IPS DF 4.7 (cell line): Measurements from ENCODE around the gene MPO.

ENCODE experiments used
- DNase-seq: peaks from one replicate; pipeline ENCODE4 v3.0.0-alpha.2; 2013; ENCODE audit warnings: low spot score; ENCODE audit errors: extremely low read depth

Gene MPO

DNA sequence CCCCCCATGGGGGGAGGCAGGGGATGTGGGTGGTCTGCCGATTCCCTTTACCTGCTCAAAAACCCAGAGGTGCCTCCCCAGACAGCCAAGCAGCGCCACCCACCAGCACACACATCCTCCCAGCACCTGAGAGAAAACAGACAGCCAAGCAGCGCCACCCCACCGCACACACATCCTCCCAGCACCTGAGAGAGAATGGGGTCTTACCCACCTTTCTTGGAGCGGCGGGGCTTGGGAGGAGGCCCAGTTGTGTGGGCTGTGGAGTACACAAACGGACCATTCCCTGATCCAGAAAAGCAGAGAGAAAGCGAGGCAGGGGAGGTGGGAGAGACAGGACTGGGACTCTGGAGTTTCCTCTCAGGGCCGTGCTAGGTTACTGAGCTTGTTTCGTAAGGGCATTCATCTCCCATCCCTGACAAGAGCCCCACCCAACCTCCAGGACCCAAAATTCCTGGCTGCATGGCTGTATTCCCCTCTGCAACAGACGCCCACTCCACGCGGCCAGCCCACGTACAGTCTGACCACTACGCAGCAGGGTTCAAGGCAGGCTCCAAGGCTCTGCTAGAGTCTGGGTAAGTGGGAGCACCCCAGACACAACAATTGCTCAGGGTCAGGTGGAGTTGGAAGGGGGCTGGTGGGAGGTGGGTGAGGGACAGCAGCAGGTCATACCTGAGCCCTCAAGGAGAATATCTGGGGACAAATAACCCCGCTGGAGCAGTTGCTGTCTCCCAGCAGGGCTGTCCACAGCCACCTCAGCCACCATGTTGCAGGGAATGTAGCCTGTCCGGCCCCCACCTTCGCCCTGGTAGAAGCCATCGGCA lies 25.6 kb upstream of the MPO start:
- no peak for DNase-seq

DNA sequence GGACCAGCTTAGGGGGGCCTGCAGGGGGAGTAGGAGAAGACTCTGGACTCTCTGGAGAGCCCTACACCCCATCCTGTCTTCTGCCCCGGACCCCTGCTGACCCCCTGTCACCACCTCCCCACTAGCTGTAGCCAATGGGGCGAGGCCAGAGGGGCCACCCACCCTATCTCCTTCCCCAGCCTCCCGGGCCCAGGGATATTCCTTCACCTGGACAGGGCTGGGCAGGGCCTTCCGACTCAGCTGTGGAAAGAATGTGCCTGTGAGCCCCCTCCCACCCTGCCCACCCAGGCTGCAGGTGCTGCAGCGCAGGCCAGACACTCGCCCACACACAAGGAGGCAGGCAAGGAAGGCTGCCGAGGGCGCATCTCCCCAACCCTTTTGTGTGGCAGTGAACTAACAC lies 24.9 kb upstream of the MPO start:
- no peak for DNase-seq

DNA sequence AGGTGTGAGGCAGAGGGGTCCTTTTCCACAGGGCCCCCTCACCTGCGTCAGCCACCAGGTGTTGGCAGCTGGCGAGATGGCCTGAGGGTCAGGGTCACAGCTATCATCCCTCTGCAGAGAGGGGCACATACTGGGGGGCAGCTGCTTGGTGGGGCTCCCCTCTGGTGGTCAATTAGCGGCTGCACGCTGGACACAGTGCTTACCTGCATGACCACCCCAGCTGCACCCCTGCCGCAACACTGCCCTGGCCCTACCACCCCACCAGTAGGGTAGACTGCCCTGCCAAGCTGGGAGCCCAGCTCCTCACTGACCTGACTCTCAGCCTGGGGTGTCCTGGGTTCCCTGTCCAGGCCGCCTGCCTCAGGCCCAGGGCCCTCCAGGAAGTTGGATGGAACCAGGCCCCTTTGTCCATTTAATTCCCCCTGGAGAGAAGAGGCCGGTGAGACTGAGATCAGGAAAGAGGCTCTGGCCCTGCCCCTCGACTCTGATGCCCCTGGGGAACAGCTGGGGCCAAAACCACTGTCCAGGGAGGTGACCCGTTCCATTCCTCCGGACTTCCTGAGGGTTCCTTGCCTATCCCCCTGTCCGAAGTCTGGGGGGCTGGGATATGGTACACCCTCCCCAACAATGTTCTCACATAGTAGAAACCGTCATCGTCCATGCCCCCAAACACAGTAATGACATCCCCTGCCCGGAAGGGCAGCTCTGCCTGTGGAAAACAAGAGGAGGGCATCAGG lies 24.2 kb upstream of the MPO start:
- DNase-seq: no peak

DNA sequence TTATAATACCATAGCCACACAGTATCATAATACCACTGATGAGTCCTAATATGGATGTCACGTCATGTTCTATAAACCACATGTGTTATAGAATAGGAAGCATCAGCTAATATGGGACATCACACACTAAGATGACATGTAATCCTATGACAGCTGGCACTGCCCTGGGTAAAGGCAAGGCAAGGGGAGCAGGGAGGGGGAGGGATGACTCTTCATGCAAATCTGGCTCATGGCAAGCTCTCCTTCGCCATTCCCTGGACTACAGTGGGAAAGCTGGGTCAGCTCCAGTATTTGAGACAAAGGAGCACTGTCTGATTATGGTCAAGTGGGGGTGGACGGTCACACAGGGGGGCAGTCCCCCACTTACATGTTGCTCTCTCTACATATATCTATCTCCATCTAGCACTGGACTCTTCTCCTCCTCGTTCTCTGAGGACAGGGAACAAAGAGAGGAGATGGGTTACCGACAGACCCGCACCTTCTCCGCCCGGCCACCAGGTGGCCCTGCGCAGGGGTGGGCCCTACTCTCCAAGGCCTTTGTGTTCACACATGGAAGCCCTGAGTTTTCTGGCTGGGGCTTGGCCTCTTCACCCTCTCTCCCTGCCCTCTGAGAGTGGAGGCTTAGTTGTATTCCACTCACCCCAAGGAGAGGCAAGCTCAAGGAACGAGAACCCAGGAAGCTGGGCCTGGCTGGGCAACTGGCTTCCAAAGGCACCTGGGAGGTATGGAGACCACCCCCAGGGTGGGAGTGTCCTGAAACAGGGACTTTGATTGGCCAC lies 23.4 kb upstream of the MPO start:
- no peak for DNase-seq

DNA sequence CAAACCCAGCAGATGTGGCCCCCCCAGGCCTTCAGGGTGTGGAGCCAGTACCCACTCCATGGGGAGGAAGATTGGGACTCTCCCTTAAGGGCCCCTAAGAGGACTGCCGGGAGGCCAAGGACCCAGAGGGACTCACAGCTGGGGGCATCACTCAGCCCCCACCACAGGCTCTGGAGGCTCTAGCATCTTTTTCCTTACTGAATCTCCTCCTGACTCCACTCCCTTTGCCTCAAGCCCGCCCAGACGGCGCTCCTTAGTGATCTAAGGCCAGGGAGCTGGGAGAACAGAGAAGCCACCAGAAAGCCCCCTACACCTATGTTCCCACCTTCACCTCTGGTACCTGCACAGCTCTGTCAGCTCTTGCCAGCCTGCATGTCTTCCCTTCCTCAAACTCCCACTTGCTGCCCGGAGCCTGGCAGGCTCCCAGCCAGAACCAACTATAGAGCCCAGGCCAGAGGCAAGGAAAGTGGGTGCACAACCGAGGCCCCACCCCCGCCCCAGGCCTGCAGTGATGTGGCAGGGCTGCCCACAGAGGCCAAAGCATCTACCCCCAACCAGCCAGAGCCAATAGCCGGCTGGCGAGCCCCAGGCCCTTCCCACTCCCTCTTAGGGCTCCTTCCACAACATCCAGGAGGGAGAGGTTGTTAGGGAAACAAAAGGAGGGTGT lies 22.3 kb upstream of the MPO start:
- no peak for DNase-seq

DNA sequence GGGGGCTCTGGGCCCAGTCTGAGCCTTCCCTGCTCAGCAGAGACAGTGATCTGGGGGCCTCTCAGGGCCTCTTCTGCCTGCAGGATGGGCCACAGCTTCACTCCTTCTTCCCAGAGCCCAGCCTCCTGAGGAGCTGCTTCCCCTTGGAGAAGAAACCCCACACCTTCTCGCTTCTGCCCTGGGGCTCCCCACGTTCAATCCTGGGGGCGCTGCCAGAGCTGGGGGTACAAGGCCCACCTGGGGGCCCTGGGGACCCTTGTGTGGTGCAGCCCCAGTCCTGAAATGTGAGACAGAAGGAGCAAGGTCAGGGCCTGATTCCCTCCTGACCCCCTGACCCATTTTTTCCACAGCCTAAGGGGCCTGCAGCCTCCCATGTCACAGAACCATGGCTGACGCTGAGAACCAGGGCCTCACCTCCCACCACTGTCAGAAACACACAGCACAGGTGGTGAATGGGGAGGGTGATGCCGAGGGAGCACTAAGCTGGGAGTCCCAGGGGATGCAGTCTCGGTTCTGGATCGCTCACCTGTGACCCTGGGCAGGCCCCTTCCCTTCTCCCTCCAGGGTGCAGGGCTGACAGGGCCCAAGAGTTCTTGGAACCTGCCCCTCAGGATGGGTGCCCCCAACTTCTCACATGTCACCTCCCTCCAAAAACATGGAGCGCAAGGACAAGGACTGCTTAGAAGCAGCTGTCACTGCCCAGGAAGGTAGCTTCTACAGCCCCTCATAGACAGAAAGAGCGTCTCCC lies 21.6 kb upstream of the MPO start:
- no peak for DNase-seq

DNA sequence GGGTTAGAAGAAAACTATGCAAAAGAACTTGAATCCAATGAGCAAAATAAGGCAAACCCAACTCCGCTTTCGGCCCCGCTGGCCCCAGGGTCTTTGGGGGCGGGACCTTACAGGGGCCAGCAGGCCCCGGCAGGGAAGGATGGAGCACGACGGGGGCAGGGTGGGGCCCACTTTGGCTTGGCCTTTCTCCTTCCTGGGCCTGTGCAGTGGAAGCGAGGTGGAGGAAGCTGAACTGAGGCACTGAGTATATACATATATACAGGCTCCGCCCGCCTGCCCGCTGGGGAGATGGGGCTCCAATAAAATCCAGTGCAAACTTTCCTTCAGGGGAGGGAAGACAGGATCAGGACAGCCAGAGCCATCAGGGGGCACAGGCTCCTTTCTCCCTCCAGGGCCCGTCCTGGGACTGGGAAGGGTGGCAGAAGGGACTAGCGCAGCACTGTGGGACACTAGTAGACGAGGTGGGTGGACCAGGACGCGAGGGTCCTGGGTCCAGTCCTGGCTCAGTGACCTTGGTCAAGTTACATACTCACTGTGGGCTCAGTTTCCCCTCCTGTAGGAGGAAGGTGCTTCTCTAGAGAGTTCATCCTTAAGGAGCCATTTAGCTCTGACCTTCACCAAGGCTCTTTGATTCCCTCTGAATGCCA lies 20.9 kb upstream of the MPO start:
- no peak for DNase-seq

DNA sequence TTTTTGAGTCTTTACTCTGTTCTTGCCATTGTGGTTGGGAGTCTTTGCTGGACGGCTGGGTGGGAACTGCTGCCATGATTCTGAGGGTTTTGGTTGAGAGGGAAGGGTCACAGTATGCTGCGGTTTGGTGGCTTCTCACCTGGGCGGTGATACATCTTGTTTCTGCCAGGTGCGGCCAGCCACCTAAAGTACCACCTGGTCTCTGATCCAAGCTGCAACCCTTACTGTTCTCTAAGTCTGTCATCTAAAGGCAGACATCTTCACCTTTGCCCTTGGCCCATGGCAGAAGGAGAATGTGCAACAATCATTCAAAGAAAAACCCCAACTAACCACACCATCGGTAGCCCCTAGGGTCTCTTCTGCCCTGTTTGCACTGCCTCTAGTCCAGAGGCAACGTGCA lies 19.6 kb upstream of the MPO start:
- no peak for DNase-seq

DNA sequence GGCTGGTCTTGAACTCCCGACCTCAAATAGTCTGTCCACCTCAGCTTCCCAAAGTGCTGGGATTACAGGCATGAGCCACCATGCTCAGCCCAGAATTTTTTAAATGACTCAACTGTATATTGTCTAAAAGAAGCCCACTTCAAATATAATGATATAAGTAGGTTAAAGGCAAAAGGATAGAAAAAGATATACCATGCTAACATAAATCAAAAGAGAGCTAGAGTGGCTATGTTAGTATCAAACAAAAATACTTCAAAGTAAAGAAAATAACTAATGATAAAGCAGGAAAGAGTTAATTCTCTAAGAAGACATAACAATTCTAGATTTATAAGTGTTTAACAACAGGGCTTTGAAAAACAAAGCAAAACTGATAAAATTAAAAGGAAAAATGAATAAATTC lies 13.3 kb upstream of the MPO start:
- no peak for DNase-seq

DNA sequence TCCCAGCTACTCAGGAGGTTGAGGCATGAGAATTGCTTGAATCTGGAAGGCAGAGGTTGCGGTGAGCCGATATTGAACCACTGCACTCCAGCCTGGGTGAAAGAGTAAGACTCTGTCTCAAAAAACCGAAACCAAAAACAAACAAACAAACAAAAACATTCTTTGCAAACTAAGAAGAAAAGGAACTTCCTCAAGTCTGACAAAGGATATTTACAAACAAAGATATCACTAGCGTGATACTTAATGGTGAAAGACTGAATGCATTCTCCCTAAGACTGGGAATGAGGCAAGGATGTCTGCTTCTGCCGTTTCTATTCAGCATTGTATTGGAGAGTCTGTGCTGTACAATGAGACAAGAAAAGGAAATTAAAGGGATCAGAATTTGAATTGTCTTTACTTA lies 10.5 kb upstream of the MPO start:
- no peak for DNase-seq

DNA sequence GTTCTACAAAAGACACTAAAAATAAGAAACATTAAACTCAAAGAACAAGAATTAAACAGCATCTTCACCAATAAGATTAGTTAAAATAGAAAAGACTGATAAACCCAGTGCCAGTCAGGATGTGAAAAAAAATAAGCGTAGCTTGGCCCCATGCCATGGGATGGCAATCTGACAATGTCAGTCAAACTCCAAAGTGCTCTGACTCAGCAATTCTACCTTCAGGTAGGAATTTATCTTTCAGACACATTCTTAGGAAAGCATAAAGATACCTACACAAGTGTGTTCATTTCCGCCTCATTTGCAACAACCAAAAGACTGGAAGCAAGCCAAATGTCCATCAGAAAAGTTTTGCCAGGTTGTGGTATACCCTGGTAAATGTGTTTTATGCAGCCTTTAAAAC lies 9.1 kb upstream of the MPO start:
- DNase-seq: no peak

DNA sequence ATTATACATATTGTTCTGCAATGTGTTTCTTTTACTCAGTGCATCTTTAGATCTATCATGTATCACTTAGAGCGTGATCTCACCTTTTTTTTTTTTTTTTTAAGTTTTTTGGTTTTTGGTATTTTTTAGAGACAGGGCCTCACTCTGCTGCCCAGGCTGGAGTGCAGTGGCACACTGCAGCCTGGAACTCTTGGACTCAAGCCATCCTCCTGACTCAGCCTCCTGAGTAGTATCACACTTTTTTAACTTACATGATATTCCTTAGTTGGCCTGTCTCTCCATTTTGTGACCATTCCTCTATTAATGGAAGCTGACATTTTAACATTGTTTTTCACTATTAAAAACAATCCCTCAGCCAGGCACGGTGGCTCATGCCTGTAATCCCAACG lies 4.7 kb upstream of the MPO start:
- no peak for DNase-seq

DNA sequence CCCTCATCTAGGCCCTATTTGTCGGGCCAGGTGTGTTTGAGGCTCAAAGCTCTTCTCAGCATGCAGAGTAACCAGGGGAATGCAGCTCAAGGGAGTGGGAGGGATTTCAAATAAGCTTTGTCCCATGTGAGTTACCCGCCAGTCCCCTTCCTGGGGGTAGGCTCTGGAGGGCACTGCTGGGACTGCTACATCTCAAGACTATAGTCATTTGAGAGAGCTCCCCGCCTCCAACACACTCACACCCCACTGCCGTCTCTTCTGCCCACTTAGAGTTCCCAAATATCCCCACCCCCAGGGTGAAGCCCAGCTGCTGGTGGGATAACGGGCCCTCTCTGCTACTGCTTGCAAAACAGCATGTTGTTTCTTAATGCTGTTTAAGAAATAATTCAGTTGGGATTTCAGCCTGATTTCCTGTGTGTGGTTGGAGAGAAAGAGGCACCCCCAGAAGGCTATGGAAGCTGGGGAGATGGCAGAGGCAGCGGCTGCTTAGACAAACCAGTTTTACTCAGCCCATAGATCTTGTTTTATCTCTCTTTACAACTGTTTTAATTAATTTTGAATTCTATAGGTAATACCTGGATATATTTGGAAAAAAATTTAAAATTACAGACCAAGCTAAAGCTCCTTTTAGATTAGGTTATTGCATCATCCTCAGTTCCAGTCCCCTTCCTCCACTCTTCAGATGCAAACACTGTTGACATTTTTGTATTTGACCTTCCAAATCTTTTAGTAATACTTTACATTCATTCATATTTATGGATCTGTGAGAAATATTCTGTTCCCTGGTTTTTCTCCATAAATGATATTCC lies 4.1 kb upstream of the MPO start:
- no peak for DNase-seq

DNA sequence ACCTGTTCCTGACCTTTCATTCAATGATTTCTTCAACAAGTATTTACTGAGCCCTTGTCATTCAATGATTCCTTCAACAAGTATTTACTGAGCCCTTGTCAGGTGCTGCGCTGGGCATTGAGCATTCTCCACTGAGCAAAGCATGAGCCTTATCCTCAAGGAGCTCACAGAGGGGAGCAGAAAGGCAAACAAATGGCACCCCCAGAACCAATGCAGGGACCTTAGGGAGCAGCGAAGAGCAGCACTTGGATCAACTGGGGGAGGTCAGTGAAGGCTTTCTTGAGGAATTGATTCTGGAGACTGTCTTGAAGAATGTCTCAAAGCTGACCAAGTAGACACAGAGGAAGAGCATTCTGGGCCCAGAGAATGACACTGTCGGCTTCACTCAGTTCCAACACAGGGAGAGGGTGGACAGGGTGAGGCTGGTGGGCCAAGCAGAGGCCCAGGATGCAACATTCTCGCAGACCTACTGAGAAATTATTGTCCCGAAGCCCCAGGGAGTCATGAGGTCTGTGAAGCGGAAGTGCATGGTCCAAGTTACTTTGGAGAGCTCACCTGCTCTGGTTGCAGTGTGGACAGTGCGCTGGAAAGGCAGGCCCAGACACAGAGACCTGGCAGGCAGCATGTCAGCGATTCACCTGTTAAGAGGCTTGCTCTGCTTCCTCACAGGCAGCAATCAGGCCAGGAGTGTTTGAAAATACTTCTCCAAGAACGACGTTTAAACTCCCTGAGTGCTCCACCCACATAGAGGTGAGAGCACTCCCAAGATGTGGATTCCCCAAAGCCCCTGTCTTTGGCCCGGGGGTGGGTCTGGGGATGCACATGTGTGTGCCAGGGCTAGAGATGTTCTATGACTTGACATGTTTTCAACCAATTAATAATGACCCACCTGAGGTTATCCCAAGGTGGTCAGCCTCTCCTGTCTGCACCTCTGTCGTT lies 3.2 kb upstream of the MPO start:
- no peak for DNase-seq

DNA sequence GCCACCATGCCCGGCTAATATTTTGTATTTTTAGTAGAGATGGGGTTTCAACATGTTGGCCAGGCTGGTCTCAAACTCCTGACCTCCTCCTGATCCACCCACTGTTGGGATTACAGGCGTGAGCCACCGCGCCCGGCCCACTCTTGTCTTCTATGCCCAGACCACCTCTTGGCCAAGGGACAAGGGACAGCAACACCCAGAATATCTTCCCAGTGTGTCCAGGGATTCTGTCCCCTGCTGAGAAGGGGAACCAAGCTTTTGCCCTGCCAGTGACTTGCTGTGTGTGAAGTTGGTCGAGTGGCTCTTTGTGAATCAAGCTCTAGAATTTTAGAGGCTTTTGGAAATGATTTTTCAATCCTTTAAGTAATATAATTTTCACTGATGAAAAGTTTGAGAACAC lies 1.7 kb upstream of the MPO start:
- no peak for DNase-seq

DNA sequence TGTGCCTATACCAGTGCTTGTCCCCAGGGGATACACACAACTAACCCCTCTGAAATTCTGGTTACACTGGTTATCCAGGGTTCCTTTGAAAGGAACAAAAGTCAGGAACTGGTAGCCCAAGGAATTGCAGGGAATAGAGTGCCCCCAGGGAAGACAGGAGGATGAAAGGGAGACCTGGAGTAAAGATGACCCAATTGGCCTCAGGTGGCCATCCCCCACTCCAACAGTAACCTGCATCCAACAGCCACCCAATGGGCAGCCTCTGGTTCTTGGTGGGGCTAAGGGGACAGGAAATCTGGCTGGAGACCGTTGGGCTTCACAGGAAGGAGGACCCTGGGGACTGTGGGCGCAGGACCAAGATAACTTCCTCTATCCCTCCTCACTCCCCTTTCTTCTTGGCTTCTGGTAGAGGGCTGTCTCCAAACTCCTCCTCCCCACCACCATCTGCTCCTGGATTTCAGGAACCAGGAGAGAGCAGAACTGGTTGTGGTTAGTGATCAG lies 826 bp upstream of the MPO start:
- no peak for DNase-seq

DNA sequence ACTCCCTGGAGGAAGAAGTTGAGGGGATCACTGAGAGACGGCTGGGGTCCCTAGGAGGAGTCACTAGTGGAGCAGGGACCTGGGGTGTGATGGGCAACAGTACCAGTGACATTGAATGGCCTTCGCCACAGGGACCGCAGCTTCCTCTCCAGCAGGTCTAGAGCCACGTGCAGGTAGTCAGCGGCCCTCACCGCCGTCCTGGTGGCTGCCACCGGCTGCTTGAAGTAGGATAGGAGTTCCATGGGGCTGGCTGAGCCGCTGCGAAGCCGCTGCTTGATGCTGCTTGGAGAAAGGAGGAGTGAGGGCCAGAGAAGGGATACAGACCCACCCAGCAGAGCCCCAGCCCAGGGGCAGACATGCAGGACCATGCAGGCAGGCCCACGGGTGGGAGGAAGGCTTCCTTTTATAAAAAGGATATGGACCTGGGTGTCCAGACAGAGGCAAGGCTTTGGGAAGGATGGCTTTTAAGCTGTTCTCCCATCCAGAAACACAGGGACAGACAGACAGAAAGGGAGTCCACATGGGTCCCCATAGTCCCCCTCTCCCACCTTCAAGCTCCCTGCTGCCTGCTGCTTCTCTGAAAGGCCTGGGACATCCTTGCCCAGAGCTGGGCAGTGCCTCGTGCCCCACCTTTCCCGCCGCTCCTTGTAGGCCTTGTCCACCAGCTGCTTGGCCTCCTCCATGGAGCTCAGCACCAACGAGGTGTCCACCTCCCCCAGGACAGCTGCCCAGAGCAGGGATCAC lies 827 bp downstream of the MPO start:
- DNase-seq: no peak
